HepG2 (cell line): ENCODE results near the gene FBXO33. TPM values are rescaled to one million over a fixed set of nuclear protein-coding genes. Genes with fewer than 3 reads are reported as not detected.

Experiments
- AGO2 ChIP-seq: fragments of 200-400 bp; formaldehyde crosslinking; optimal IDR thresholded peaks from 2 replicates; pipeline ENCODE3; 2017; ENCODE audit warnings: mild to moderate bottlenecking, low read depth, low read length, moderate library complexity
- BRCA1 ChIP-seq: sonication (generic); formaldehyde crosslinking; IDR thresholded peaks from 2 replicates; pipeline ENCODE4 v1.4.0; 2020; ENCODE audit warnings: missing genetic modification reagents
- DMTF1 ChIP-seq: sonication (generic); formaldehyde crosslinking; IDR thresholded peaks from 2 replicates; pipeline ENCODE4 v1.4.0; 2020; ENCODE audit warnings: mild to moderate bottlenecking, missing genetic modification reagents
- GZF1 ChIP-seq: sonication (generic); formaldehyde crosslinking; IDR thresholded peaks from 2 replicates; pipeline ENCODE4 v1.5.1; 2020; ENCODE audit warnings: mild to moderate bottlenecking, missing genetic modification reagents
- HNRNPL ChIP-seq: fragments of 200-400 bp; formaldehyde crosslinking; IDR thresholded peaks from 2 replicates; pipeline ENCODE4 v1.6.1; 2017; ENCODE audit warnings: mild to moderate bottlenecking, low read depth, low read length
- ISX ChIP-seq: sonication (generic); formaldehyde crosslinking; conservative IDR thresholded peaks from 2 replicates; pipeline ENCODE4 v1.5.0; 2020; ENCODE audit warnings: missing genetic modification reagents
- MTF1 ChIP-seq: sonication (generic); formaldehyde crosslinking; IDR thresholded peaks from 2 replicates; pipeline ENCODE4 v1.5.0; 2020; ENCODE audit warnings: missing genetic modification reagents
- RORA ChIP-seq: sonication (generic); formaldehyde crosslinking; IDR thresholded peaks from 2 replicates; pipeline ENCODE4 v1.5.0; 2020; ENCODE audit warnings: mild to moderate bottlenecking, missing genetic modification reagents, moderate library complexity
- SRSF1 ChIP-seq: fragments of 200-400 bp; formaldehyde crosslinking; optimal IDR thresholded peaks from 2 replicates; pipeline ENCODE3; 2017; ENCODE audit warnings: mild to moderate bottlenecking, low read depth, low read length, moderate library complexity
- SRSF4 ChIP-seq: fragments of 200-400 bp; formaldehyde crosslinking; IDR thresholded peaks from one replicate; pipeline ENCODE4 v1.6.1; 2018; ENCODE audit warnings: mild to moderate bottlenecking, low read depth, low read length, moderate library complexity; ENCODE audit not compliant: poor library complexity, severe bottlenecking
- STAT5B ChIP-seq: sonication (generic); formaldehyde crosslinking; IDR thresholded peaks from 2 replicates; pipeline ENCODE4 v1.4.0; 2020; ENCODE audit warnings: missing genetic modification reagents
- ZBTB38 ChIP-seq: sonication (generic); formaldehyde crosslinking; IDR thresholded peaks from 2 replicates; pipeline ENCODE4 v1.5.1; 2020; ENCODE audit warnings: mild to moderate bottlenecking, missing genetic modification reagents
- ZFP36L2 ChIP-seq: sonication (generic); formaldehyde crosslinking; IDR thresholded peaks from 2 replicates; pipeline ENCODE4 v1.4.0; 2020; ENCODE audit warnings: missing genetic modification reagents
- ZNF160 ChIP-seq: sonication (generic); formaldehyde crosslinking; IDR thresholded peaks from 2 replicates; pipeline ENCODE4 v1.8.0; 2022; ENCODE audit warnings: mild to moderate bottlenecking, inconsistent platforms, missing genetic modification reagents
- ZNF614 ChIP-seq: IDR thresholded peaks from 2 replicates; pipeline ENCODE4 v1.6.1; 2018; ENCODE audit warnings: missing biosample characterization, missing genetic modification reagents, inconsistent platforms, borderline replicate concordance
- ZSCAN25 ChIP-seq: sonication (generic); formaldehyde crosslinking; IDR thresholded peaks from 2 replicates; pipeline ENCODE4 v1.8.0; 2022; ENCODE audit warnings: mild to moderate bottlenecking, missing genetic modification reagents
- polyA plus RNA-seq, 8 experiments: library from polyadenylated mRNA; depleted of rRNA in 3 of 8; stranded (reverse) in 7 of 8; unstranded in 1 of 8; fragments of >200 nt; fragmentation: Illumina TruSeq in 4 of 8; extraction: Trizol in 4 of 8; gene quantifications; 2 replicates each; pipeline versions ENCODE4 v1.2.1 to v1.2.3, GENCODE V29; 2011 to 2016; ENCODE audit warnings: low read depth in 4 of 8, missing spikeins in 1 of 8, mixed read lengths in 1 of 8; ENCODE audit not compliant: insufficient read depth in 1 of 8
- total RNA-seq, 5 experiments: library from RNA; depleted of rRNA; stranded (reverse); fragments of >200 nt; fragmentation: Illumina TruSeq; extraction: Trizol; gene quantifications; 2 replicates each; pipeline ENCODE4 v1.2.3, GENCODE V29; 2016; ENCODE audit warnings: low read depth in 1 of 5
- TF ChIP-seq, protein P1 (sequence below): sonication (generic); formaldehyde crosslinking; IDR thresholded peaks from 2 replicates; pipeline ENCODE4 v1.8.1; 2022; ENCODE audit warnings: low read depth, mild to moderate bottlenecking, missing genetic modification reagents
- TF ChIP-seq, protein P2 (sequence below): sonication (generic); formaldehyde crosslinking; IDR thresholded peaks from 2 replicates; pipeline ENCODE4 v1.9.0; 2022; ENCODE audit warnings: missing genetic modification reagents, mild to moderate bottlenecking, borderline replicate concordance
- TF ChIP-seq, protein P3 (sequence below): sonication (generic); formaldehyde crosslinking; IDR thresholded peaks from 2 replicates; pipeline ENCODE4 v1.5.0; 2020; ENCODE audit warnings: missing genetic modification reagents, mild to moderate bottlenecking, borderline replicate concordance
- TF ChIP-seq, protein P4 (sequence below): sonication (generic); formaldehyde crosslinking; IDR thresholded peaks from 2 replicates; pipeline ENCODE4 v1.5.0; 2020; ENCODE audit warnings: mild to moderate bottlenecking, missing genetic modification reagents, moderate library complexity

The FBXO33 gene
- total and polyA plus RNA-seq, 2 of the 13 experiments (the other 11 are each of a cell fraction or from before 2014, with no cell fraction given): 15.5 to 16.9 TPM

DNA sequence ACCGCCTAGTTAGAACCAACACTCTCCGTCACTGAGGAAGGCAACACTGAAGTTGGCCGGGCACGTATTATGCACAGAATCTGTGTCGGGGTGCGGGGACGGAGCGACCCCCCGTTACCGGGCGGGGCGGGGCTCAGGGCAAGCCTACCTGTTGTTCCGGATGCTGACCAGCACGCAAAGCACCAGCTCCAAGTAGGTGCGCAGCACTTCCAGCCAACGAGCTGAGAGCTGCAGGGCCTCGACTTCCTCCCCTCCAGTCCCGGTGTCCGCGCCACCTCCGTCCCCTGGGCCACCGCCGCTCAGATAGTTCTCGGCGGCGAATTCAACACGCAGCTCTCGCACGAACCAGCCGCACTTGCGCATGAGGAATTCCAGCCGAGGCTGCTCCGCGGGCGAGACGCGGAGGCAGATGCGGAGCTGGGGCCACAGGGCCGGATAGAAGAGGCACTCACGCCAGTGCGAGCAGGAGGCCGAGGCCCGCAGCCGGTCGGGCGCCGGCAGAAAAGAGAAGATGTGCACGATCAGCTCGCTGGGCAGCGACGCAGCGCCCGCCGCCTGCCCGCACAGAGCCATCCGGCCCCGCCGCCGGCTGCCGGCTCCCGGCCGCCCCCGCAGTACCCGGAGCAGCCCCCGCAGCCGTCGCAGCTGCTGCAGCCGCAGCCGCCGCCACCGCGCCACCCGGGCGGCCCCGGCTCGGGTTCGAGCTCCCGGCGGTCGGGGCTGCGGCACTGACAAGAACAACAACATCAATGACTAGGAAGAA lies 636 bp downstream of the FBXO33 start (continued):
- TF ChIP-seq, protein P1, sequence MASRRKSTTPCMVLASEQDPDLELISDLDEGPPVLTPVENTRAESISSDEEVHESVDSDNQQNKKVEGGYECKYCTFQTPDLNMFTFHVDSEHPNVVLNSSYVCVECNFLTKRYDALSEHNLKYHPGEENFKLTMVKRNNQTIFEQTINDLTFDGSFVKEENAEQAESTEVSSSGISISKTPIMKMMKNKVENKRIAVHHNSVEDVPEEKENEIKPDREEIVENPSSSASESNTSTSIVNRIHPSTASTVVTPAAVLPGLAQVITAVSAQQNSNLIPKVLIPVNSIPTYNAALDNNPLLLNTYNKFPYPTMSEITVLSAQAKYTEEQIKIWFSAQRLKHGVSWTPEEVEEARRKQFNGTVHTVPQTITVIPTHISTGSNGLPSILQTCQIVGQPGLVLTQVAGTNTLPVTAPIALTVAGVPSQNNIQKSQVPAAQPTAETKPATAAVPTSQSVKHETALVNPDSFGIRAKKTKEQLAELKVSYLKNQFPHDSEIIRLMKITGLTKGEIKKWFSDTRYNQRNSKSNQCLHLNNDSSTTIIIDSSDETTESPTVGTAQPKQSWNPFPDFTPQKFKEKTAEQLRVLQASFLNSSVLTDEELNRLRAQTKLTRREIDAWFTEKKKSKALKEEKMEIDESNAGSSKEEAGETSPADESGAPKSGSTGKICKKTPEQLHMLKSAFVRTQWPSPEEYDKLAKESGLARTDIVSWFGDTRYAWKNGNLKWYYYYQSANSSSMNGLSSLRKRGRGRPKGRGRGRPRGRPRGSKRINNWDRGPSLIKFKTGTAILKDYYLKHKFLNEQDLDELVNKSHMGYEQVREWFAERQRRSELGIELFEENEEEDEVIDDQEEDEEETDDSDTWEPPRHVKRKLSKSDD (CRISPR knock-in tag): no peak
- TF ChIP-seq MTF1 (CRISPR knock-in tag) (no peak), AGO2 (peak; percentile 76), ISX (CRISPR knock-in tag) (no peak), ZNF614 (no peak), SRSF4 (no peak), BRCA1 (CRISPR knock-in tag) (no peak), RORA (CRISPR knock-in tag) (no peak), GZF1 (CRISPR knock-in tag) (no peak), HNRNPL (no peak), ZBTB38 (CRISPR knock-in tag) (peak; percentile 77), ZFP36L2 (no peak; the same call in 1 of the 2 replicates), ZSCAN25 (CRISPR knock-in tag) (0 out of 2 replicates have a peak, but pooled peaks have one; percentile 10), DMTF1 (CRISPR knock-in tag) (peak; percentile 59; the same call in 1 of the 2 replicates), STAT5B (CRISPR knock-in tag) (no peak), ZNF160 (CRISPR knock-in tag) (no peak), SRSF1 (no peak)
- TF ChIP-seq, protein P2, sequence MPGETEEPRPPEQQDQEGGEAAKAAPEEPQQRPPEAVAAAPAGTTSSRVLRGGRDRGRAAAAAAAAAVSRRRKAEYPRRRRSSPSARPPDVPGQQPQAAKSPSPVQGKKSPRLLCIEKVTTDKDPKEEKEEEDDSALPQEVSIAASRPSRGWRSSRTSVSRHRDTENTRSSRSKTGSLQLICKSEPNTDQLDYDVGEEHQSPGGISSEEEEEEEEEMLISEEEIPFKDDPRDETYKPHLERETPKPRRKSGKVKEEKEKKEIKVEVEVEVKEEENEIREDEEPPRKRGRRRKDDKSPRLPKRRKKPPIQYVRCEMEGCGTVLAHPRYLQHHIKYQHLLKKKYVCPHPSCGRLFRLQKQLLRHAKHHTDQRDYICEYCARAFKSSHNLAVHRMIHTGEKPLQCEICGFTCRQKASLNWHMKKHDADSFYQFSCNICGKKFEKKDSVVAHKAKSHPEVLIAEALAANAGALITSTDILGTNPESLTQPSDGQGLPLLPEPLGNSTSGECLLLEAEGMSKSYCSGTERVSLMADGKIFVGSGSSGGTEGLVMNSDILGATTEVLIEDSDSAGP (CRISPR knock-in tag): peak; percentile 56; the same call in 1 of the 2 replicates
- TF ChIP-seq, protein P3, sequence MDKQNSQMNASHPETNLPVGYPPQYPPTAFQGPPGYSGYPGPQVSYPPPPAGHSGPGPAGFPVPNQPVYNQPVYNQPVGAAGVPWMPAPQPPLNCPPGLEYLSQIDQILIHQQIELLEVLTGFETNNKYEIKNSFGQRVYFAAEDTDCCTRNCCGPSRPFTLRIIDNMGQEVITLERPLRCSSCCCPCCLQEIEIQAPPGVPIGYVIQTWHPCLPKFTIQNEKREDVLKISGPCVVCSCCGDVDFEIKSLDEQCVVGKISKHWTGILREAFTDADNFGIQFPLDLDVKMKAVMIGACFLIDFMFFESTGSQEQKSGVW: no peak
- TF ChIP-seq, protein P4, sequence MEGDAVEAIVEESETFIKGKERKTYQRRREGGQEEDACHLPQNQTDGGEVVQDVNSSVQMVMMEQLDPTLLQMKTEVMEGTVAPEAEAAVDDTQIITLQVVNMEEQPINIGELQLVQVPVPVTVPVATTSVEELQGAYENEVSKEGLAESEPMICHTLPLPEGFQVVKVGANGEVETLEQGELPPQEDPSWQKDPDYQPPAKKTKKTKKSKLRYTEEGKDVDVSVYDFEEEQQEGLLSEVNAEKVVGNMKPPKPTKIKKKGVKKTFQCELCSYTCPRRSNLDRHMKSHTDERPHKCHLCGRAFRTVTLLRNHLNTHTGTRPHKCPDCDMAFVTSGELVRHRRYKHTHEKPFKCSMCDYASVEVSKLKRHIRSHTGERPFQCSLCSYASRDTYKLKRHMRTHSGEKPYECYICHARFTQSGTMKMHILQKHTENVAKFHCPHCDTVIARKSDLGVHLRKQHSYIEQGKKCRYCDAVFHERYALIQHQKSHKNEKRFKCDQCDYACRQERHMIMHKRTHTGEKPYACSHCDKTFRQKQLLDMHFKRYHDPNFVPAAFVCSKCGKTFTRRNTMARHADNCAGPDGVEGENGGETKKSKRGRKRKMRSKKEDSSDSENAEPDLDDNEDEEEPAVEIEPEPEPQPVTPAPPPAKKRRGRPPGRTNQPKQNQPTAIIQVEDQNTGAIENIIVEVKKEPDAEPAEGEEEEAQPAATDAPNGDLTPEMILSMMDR (CRISPR knock-in tag): no peak
